Measurements from ENCODE around the gene TET3.

GRCh38 chr2:73986085-73986681, 1.5 kb downstream of the TET3 start:
- TF ChIP-seq CTCF (IDR thresholded peaks at IDR 0.05; ENCODE audit: extremely low read depth in 1 of 2, insufficient read depth in 1 of 2, low read depth in 1 of 2, low read length in 2 of 2) (no peak), POLR2A (IDR thresholded peaks at IDR 0.05; ENCODE audit: low read depth, low read length) (no peak), POLR2AphosphoS5 (IDR thresholded peaks at IDR 0.05; ENCODE audit: insufficient read depth, low read depth, low read length) (no peak), JUN (IDR thresholded peaks at IDR 0.05; ENCODE audit: borderline replicate concordance, insufficient read depth, insufficient read length, low read depth) (no peak), EZH2 (IDR thresholded peaks at IDR 0.05; ENCODE audit: borderline replicate concordance, low read depth, low read length, severe bottlenecking) (no peak), MYC (IDR thresholded peaks at IDR 0.05; ENCODE audit: low read depth, low read length) (no peak), FOS (IDR thresholded peaks at IDR 0.05; ENCODE audit: borderline replicate concordance, insufficient read depth, low read length) (no peak), MAX (IDR thresholded peaks at IDR 0.05; ENCODE audit: insufficient read depth, insufficient read length) (no peak)

All from endothelial cell of umbilical vein (primary cell).